Liver (tissue), 9 donors: ENCODE data around the gene TP53I11. TPM values are rescaled to one million over a fixed set of nuclear protein-coding genes. Genes with fewer than 3 reads are reported as not detected.
A peak's percentile ranks its signal among the peaks of the same experiment; 100 is the strongest.

ENCODE experiments used
- DNase-seq: peaks from one replicate; pipeline ENCODE4 v3.0.0-alpha.2; 2017; ENCODE audit warnings: low spot score
- H3K27ac ChIP-seq, 2 donors: one replicate each; pipeline ENCODE4 v1.7.0; 2013; ENCODE audit warnings: inconsistent platforms in 2 of 2, low read length in 2 of 2, control low read depth in 1 of 2, low read depth in 1 of 2, mild to moderate bottlenecking in 1 of 2
- H3K27me3 ChIP-seq, 4 donors: one replicate each; pipeline versions ENCODE4 v1.6.1 to v1.7.0; 2013; ENCODE audit warnings: low read length in 3 of 4, inconsistent platforms in 1 of 4, mild to moderate bottlenecking in 1 of 4, moderate library complexity in 1 of 4; ENCODE audit not compliant: control insufficient read depth in 4 of 4, insufficient read depth in 4 of 4
- H3K36me3 ChIP-seq, 4 donors: one replicate each; pipeline versions ENCODE4 v1.6.1 to v1.7.0; 2013; ENCODE audit warnings: low read length in 3 of 4, mild to moderate bottlenecking in 3 of 4, low read depth in 1 of 4, moderate library complexity in 1 of 4; ENCODE audit not compliant: control insufficient read depth in 4 of 4, insufficient read depth in 3 of 4
- H3K4me1 ChIP-seq, 4 donors: one replicate each; pipeline versions ENCODE4 v1.6.1 to v1.7.0; 2013; ENCODE audit warnings: low read length in 3 of 4, mild to moderate bottlenecking in 3 of 4, moderate library complexity in 1 of 4; ENCODE audit not compliant: control insufficient read depth in 4 of 4, insufficient read depth in 4 of 4
- H3K4me3 ChIP-seq, 3 donors: one replicate each; pipeline versions ENCODE4 v1.6.1 to v1.7.0; 2013; ENCODE audit warnings: low read length in 3 of 3, control low read depth in 1 of 3, low read depth in 1 of 3, mild to moderate bottlenecking in 1 of 3
- H3K9ac ChIP-seq, 2 donors: one replicate each; pipeline ENCODE4 v1.7.0; 2013; ENCODE audit warnings: low read length in 2 of 2, mild to moderate bottlenecking in 2 of 2, moderate library complexity in 2 of 2, control low read depth in 1 of 2, low read depth in 1 of 2
- H3K9me3 ChIP-seq, 4 donors: one replicate each; pipeline versions ENCODE4 v1.6.1 to v1.7.0; 2013; ENCODE audit warnings: low read length in 3 of 4; ENCODE audit not compliant: control insufficient read depth in 4 of 4
- EGR1 ChIP-seq, 2 donors: IDR thresholded peaks; 2 replicates each; pipeline ENCODE4 v1.6.1; 2016 to 2018; ENCODE audit warnings: antibody characterized with exemption in 2 of 2, low read depth in 2 of 2
- FOXA1 ChIP-seq: IDR thresholded peaks from 2 replicates; pipeline ENCODE4 v1.6.1; 2016; ENCODE audit warnings: antibody characterized with exemption
- FOXA2 ChIP-seq: IDR thresholded peaks from 2 replicates; pipeline ENCODE4 v1.6.1; 2016; ENCODE audit warnings: antibody characterized with exemption
- GABPA ChIP-seq, 2 donors: IDR thresholded peaks in 1 of 2; conservative IDR thresholded peaks in 1 of 2; 2 replicates each; pipeline ENCODE4 v1.6.1; 2016; ENCODE audit warnings: antibody characterized with exemption in 2 of 2, mild to moderate bottlenecking in 1 of 2, moderate library complexity in 1 of 2
- HNF4A ChIP-seq, 2 donors: conservative IDR thresholded peaks; 2 replicates each; pipeline ENCODE4 v1.6.1; 2016; ENCODE audit warnings: antibody characterized with exemption in 2 of 2, mild to moderate bottlenecking in 2 of 2
- HNF4G ChIP-seq: IDR thresholded peaks from 2 replicates; pipeline ENCODE4 v1.6.1; 2016; ENCODE audit warnings: antibody characterized with exemption
- JUND ChIP-seq, 2 donors: IDR thresholded peaks; 2 replicates each; pipeline ENCODE4 v1.6.1; 2016; ENCODE audit warnings: antibody characterized with exemption in 2 of 2
- NR2F2 ChIP-seq: IDR thresholded peaks from 2 replicates; pipeline ENCODE4 v1.6.1; 2016; ENCODE audit warnings: antibody characterized with exemption
- RAD21 ChIP-seq, 2 donors: IDR thresholded peaks; 2 replicates each; pipeline ENCODE4 v1.6.1; 2016; ENCODE audit warnings: antibody characterized with exemption in 2 of 2, mild to moderate bottlenecking in 2 of 2
- RXRA ChIP-seq, 2 donors: IDR thresholded peaks; 2 replicates each; pipeline ENCODE4 v1.6.1; 2017 to 2018; ENCODE audit warnings: antibody characterized with exemption in 2 of 2, mild to moderate bottlenecking in 1 of 2
- SP1 ChIP-seq: IDR thresholded peaks from 2 replicates; pipeline ENCODE4 v1.6.1; 2018; ENCODE audit warnings: antibody characterized with exemption, mild to moderate bottlenecking
- TAF1 ChIP-seq: conservative IDR thresholded peaks from 2 replicates; pipeline ENCODE4 v1.6.1; 2016; ENCODE audit warnings: antibody characterized with exemption, mild to moderate bottlenecking
- YY1 ChIP-seq: IDR thresholded peaks from 2 replicates; pipeline ENCODE4 v1.6.1; 2016; ENCODE audit warnings: antibody characterized with exemption, mild to moderate bottlenecking
- WGBS: extraction: QIAGEN DNeasy Blood & Tissue Kit; methylation state at CpG from one replicate; pipeline ENCODE4 v1.1.7; 2013; 5-methylcytosine and 5-hydroxymethylcytosine counted together
- polyA plus RNA-seq, 2 donors: library from polyadenylated mRNA; stranded (reverse) in 1 of 2; unstranded in 1 of 2; fragments of 200-250 nt in 1 of 2; fragments of >200 nt in 1 of 2; fragmentation: Nextera tagmentation in 1 of 2; extraction: Ambion mirVana in 1 of 2; gene quantifications; one replicate each; pipeline versions ENCODE4 v1.2.1 to v1.2.3, GENCODE V29; 2013 to 2015
- total RNA-seq, 2 donors: library from RNA; depleted of rRNA; stranded (reverse); fragments of >200 nt; gene quantifications; one replicate each; pipeline ENCODE4 v1.2.3, GENCODE V29; 2014
- TF ChIP-seq, protein P1 (sequence below): IDR thresholded peaks from 2 replicates; pipeline ENCODE4 v1.6.1; 2016; ENCODE audit warnings: antibody characterized with exemption, mild to moderate bottlenecking
- TF ChIP-seq, protein P2 (sequence below): IDR thresholded peaks from 2 replicates; pipeline ENCODE4 v1.6.1; 2016; ENCODE audit warnings: antibody characterized with exemption
- TF ChIP-seq, protein P3 (sequence below): IDR thresholded peaks from 2 replicates; pipeline ENCODE4 v1.6.1; 2016; ENCODE audit warnings: antibody characterized with exemption
- TF ChIP-seq, protein P4 (sequence below): fragments of 150-350 bp; IDR thresholded peaks from 2 replicates; pipeline ENCODE4 v1.5.1; 2017; ENCODE audit warnings: improper control_type of control experiment, low read depth, low read length; ENCODE audit not compliant: missing input control
- TF ChIP-seq, protein P5 (sequence below): IDR thresholded peaks from 2 replicates; pipeline ENCODE4 v1.6.1; 2016; ENCODE audit warnings: antibody characterized with exemption
- donor health status: healthy.
- donor health status: healthy.
- donor health status: healthy.
- donor health status: healthy.
- donor health status: healthy.

The TP53I11 gene
- total and polyA plus RNA-seq, 4 donors = 3.6 to 16.0 (median 8.3) TPM

DNA sequence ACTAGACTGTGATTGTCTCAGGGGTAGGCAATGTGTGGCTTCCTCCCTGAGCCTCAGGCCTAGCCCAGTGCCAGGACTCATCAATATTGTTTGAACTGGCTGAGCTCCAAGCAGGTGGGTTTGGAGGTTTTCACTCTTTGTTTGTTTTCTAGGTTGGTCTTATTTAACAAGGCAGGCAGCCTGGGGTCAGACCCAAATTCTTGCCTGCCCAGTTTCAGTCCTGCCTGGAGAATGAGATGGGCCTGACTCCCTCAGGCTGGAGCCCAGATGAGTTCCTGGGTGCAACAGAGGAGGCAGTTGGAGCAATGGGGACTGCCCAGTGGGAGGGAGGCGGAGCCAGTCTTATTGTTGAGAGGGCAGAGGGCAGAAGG lies 28.3 kb upstream of the TP53I11 start:
- Histone ChIP-seq H3K27ac (peak overlapping the region; percentile 0 to 58), H3K4me1 (peaks cover 14 to 37% (median 23%) of the 10 kb centered on the region in 4 donors), H3K9ac (no peak overlapping the region), H3K36me3 (no peaks in the 10 kb centered on the region), H3K9me3 (no peaks in the 10 kb centered on the region), H3K27me3 (no peaks in the 10 kb centered on the region), H3K4me3 (no peak overlapping the region)
- TF ChIP-seq, protein P1, sequence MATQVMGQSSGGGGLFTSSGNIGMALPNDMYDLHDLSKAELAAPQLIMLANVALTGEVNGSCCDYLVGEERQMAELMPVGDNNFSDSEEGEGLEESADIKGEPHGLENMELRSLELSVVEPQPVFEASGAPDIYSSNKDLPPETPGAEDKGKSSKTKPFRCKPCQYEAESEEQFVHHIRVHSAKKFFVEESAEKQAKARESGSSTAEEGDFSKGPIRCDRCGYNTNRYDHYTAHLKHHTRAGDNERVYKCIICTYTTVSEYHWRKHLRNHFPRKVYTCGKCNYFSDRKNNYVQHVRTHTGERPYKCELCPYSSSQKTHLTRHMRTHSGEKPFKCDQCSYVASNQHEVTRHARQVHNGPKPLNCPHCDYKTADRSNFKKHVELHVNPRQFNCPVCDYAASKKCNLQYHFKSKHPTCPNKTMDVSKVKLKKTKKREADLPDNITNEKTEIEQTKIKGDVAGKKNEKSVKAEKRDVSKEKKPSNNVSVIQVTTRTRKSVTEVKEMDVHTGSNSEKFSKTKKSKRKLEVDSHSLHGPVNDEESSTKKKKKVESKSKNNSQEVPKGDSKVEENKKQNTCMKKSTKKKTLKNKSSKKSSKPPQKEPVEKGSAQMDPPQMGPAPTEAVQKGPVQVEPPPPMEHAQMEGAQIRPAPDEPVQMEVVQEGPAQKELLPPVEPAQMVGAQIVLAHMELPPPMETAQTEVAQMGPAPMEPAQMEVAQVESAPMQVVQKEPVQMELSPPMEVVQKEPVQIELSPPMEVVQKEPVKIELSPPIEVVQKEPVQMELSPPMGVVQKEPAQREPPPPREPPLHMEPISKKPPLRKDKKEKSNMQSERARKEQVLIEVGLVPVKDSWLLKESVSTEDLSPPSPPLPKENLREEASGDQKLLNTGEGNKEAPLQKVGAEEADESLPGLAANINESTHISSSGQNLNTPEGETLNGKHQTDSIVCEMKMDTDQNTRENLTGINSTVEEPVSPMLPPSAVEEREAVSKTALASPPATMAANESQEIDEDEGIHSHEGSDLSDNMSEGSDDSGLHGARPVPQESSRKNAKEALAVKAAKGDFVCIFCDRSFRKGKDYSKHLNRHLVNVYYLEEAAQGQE = no peak
- TF ChIP-seq SP1 = peak; percentile 33
- TF ChIP-seq HNF4G = no peak
- no peak for TF ChIP-seq GABPA (IDR thresholded peaks at IDR 0.05 in 1 of 2, conservative IDR thresholded peaks at IDR 0.05 in 1 of 2)
- TF ChIP-seq, protein P2, sequence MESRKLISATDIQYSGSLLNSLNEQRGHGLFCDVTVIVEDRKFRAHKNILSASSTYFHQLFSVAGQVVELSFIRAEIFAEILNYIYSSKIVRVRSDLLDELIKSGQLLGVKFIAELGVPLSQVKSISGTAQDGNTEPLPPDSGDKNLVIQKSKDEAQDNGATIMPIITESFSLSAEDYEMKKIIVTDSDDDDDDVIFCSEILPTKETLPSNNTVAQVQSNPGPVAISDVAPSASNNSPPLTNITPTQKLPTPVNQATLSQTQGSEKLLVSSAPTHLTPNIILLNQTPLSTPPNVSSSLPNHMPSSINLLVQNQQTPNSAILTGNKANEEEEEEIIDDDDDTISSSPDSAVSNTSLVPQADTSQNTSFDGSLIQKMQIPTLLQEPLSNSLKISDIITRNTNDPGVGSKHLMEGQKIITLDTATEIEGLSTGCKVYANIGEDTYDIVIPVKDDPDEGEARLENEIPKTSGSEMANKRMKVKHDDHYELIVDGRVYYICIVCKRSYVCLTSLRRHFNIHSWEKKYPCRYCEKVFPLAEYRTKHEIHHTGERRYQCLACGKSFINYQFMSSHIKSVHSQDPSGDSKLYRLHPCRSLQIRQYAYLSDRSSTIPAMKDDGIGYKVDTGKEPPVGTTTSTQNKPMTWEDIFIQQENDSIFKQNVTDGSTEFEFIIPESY = no peak
- TF ChIP-seq, protein P3, sequence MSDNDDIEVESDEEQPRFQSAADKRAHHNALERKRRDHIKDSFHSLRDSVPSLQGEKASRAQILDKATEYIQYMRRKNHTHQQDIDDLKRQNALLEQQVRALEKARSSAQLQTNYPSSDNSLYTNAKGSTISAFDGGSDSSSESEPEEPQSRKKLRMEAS = peak; percentile 48
- peak; percentile 76 for TF ChIP-seq FOXA1
- peak; percentile 12 for TF ChIP-seq NR2F2
- peak in 1 of 2 donors; percentile 82 for TF ChIP-seq RXRA (IDR thresholded peaks at IDR 0.05)
- TF ChIP-seq, protein P4, sequence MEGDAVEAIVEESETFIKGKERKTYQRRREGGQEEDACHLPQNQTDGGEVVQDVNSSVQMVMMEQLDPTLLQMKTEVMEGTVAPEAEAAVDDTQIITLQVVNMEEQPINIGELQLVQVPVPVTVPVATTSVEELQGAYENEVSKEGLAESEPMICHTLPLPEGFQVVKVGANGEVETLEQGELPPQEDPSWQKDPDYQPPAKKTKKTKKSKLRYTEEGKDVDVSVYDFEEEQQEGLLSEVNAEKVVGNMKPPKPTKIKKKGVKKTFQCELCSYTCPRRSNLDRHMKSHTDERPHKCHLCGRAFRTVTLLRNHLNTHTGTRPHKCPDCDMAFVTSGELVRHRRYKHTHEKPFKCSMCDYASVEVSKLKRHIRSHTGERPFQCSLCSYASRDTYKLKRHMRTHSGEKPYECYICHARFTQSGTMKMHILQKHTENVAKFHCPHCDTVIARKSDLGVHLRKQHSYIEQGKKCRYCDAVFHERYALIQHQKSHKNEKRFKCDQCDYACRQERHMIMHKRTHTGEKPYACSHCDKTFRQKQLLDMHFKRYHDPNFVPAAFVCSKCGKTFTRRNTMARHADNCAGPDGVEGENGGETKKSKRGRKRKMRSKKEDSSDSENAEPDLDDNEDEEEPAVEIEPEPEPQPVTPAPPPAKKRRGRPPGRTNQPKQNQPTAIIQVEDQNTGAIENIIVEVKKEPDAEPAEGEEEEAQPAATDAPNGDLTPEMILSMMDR = no peak
- peak in 1 of 2 donors; percentile 50 for TF ChIP-seq JUND (IDR thresholded peaks at IDR 0.05)
- no peak for TF ChIP-seq RAD21 (IDR thresholded peaks at IDR 0.05)
- TF ChIP-seq TAF1 = no peak
- TF ChIP-seq, protein P5, sequence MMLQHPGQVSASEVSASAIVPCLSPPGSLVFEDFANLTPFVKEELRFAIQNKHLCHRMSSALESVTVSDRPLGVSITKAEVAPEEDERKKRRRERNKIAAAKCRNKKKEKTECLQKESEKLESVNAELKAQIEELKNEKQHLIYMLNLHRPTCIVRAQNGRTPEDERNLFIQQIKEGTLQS = no peak
- TF ChIP-seq FOXA2 = peak; percentile 72
- TF ChIP-seq EGR1 (IDR thresholded peaks at IDR 0.05; ENCODE audit: low read depth in 2 of 2) = no peak
- TF ChIP-seq HNF4A (conservative IDR thresholded peaks at IDR 0.05) = peak; percentile 30 to 67
- TF ChIP-seq YY1 = peak; percentile 34
- WGBS = 47% methylated on average over 1 of the region's 1 CpG
- DNase-seq = peak; percentile 50
